ENCODE results near the gene IFFO2.
A peak's percentile ranks its signal among the peaks of the same experiment; 100 is the strongest.

Gene IFFO2

GRCh38 chr1:18936814-18937481, 19.5 kb downstream of the IFFO2 start:
- DNase-seq (ENCODE audit: low read depth in 2 of 2): no peak

GRCh38 chr1:18936471-18936813, 20.0 kb downstream of the IFFO2 start:
- DNase-seq (ENCODE audit: low read depth in 2 of 2): no peak

- DNase-seq (ENCODE audit: low read depth in 2 of 2): no peak
Measured at GRCh38 chr1:18934205-18935000, 22.1 kb downstream of the IFFO2 start.

GRCh38 chr1:18932879-18933278, 23.6 kb downstream of the IFFO2 start:
- no peak for DNase-seq (ENCODE audit: low read depth in 2 of 2)

GRCh38 chr1:18932387-18932786, 24.1 kb downstream of the IFFO2 start:
- DNase-seq (ENCODE audit: low read depth in 2 of 2): no peak

GRCh38 chr1:18931730-18932129, 24.7 kb downstream of the IFFO2 start:
- no peak for DNase-seq (ENCODE audit: low read depth in 2 of 2)

GRCh38 chr1:18929686-18930085, 26.8 kb downstream of the IFFO2 start:
- DNase-seq (ENCODE audit: low read depth in 2 of 2): no peak

- DNase-seq (ENCODE audit: low read depth in 2 of 2): no peak
Measured at GRCh38 chr1:18928985-18929384, 27.5 kb downstream of the IFFO2 start.

GRCh38 chr1:18928406-18928805, 28.1 kb downstream of the IFFO2 start:
- no peak for DNase-seq (ENCODE audit: low read depth in 2 of 2)

- peak in 1 of 2 donors; percentile 25 for DNase-seq (ENCODE audit: low read depth in 2 of 2)
Measured at GRCh38 chr1:18927654-18928272, 28.7 kb downstream of the IFFO2 start.

- DNase-seq (ENCODE audit: low read depth in 2 of 2): peak in 1 of 2 donors; percentile 33
Measured at GRCh38 chr1:18927082-18927653, 29.3 kb downstream of the IFFO2 start.

GRCh38 chr1:18926315-18927081, 30.0 kb downstream of the IFFO2 start:
- peak; percentile 84 for DNase-seq (ENCODE audit: low read depth in 2 of 2)

- no peak for DNase-seq (ENCODE audit: low read depth in 2 of 2)
Measured at GRCh38 chr1:18925279-18925678, 31.2 kb downstream of the IFFO2 start.

GRCh38 chr1:18924221-18924691, 32.2 kb downstream of the IFFO2 start:
- no peak for DNase-seq (ENCODE audit: low read depth in 2 of 2)

GRCh38 chr1:18923756-18924211, 32.7 kb downstream of the IFFO2 start:
- no peak for DNase-seq (ENCODE audit: low read depth in 2 of 2)

- no peak for DNase-seq (ENCODE audit: low read depth in 2 of 2)
Measured at GRCh38 chr1:18922848-18923755, 33.4 kb downstream of the IFFO2 start.

GRCh38 chr1:18922319-18922726, 34.2 kb downstream of the IFFO2 start:
- no peak for DNase-seq (ENCODE audit: low read depth in 2 of 2)

- DNase-seq (ENCODE audit: low read depth in 2 of 2): no peak
Measured at GRCh38 chr1:18921516-18922251, 34.8 kb downstream of the IFFO2 start.

GRCh38 chr1:18920931-18921330, 35.5 kb downstream of the IFFO2 start:
- no peak for DNase-seq (ENCODE audit: low read depth in 2 of 2)

- DNase-seq (ENCODE audit: low read depth in 2 of 2): no peak
Measured at GRCh38 chr1:18919956-18920355, 36.5 kb downstream of the IFFO2 start.
